ENCODE measurements around the gene SYCN. TPM values are rescaled to one million over a fixed set of nuclear protein-coding genes. Genes with fewer than 3 reads are reported as not detected.
A peak's percentile ranks its signal among the peaks of the same experiment; 100 is the strongest.

The SYCN gene
- total RNA-seq, 1 donor from 2014 or later: not detected

DNA sequence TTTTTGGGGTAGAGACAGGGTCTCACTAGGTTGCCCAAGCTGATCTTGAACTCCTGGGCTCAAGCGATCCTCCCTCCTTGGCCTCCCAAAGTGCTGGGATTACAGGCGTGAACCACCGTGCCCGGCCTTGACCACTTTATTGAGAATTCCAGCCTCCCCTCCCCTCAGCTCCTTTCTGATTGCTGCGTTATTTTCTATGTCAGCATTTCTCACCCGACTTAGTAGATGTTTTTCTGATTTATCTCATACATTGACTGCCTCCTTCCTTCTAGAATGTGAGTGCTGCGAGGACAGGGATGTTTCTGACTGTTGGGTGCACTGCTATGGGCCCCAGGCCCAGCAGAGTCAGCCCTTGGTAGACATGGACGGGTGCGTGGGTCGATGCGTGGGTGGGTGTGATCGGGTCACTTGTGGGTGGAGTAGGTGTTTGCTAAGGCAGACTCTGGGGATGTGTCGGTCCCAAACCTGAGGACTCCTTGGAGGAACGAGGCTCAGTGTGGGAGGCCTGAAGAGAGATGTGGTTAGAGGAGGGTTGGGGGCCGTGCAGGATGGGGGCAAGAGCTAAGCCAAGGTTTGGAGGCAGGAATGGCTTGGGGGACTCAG is 41.5 kb downstream of the SYCN start:
- intact Hi-C loops (cut with DNase I): no loop called here
- no peak for DNase-seq
- ATAC-seq (ENCODE audit: poor library complexity): no peak

DNA sequence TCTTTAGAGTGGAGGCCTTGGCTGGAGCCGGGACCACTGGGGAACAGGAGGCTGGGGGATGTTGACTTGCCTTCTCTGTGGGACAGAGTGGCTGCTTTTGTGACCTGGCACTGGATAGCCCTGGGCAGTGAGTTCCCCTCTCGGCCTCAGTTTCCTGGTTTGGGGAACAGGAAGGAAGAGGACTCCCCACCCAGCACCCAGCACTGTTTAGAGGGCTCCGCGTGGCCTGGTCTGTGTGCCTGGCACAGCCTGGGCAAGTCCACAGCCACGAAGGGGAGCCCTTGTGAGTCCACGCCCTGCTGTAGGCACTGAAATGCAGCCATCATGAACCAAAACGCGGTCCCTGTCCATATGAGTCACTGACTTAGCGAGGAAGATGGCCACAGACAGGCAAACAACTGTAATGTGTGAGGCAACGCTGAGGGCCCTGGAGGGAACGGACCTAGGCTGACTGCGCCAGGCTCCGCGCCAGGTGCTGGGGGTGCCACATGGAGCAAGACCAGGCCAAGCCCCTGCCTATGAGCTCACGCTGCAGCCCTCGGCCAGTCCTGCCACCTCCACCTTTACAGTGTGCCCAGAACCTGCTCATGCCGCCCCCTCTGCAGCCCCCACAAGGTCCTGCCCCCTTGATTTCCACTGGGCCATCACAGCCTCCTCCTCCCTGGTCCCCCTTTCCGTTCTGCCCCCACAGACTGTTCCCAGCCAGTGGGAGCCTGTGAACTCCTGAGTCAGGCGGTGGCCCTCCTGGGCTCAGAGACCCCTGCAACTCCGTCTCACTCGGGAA is 43.0 kb downstream of the SYCN start:
- intact Hi-C loops (cut with DNase I): no loop called here
- DNase-seq: no peak
- no peak for ATAC-seq (ENCODE audit: poor library complexity)

DNA sequence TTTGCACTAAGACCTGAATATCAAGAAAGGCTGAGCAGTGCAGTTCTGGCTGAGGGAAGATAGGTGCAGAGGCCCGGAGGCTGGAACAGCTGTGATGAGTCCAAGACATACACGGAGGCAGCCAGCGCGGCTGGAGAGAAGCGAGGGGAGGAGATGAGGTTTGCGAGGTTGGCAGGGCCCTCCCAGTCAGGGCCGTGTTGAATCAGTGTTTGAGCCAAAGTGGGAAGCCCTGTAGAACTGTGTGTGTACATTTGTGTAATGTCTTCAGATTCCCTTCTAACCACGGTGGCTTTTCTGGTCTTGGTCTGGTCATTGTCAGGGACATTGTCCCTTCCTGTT is 43.6 kb downstream of the SYCN start:
- peak; percentile 72 for DNase-seq
- ATAC-seq (ENCODE audit: poor library complexity): peak; percentile 46
- intact Hi-C loops (cut with DNase I): no loop called here

- DNase-seq: no peak
- ATAC-seq (ENCODE audit: poor library complexity): no peak
- intact Hi-C loops (cut with DNase I): no loop called here
Measured at GRCh38 chr19:39158646-39159260, 45.3 kb downstream of the SYCN start.

DNA sequence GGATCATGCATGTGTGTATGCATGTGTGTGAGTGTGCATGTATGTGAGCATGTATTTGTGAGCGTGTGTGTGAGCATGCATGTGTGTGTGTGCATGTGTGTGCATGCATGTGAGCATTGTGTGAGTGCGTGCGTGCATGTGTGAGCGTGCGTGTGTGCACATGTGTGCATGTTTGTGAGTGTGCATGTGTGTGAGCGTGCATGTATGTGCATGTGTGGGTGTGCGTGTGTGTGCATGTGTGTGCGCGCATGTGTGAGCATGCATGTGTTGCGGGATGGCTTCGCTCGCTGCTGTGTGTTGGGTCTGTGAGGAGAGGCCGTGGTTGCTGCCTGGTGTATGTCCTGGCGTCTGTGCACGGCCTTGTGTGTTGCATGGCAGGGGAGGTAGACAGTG is 46.1 kb downstream of the SYCN start:
- DNase-seq: no peak
- no peak for ATAC-seq (ENCODE audit: poor library complexity)
- intact Hi-C loops (cut with DNase I): no loop called here

DNA sequence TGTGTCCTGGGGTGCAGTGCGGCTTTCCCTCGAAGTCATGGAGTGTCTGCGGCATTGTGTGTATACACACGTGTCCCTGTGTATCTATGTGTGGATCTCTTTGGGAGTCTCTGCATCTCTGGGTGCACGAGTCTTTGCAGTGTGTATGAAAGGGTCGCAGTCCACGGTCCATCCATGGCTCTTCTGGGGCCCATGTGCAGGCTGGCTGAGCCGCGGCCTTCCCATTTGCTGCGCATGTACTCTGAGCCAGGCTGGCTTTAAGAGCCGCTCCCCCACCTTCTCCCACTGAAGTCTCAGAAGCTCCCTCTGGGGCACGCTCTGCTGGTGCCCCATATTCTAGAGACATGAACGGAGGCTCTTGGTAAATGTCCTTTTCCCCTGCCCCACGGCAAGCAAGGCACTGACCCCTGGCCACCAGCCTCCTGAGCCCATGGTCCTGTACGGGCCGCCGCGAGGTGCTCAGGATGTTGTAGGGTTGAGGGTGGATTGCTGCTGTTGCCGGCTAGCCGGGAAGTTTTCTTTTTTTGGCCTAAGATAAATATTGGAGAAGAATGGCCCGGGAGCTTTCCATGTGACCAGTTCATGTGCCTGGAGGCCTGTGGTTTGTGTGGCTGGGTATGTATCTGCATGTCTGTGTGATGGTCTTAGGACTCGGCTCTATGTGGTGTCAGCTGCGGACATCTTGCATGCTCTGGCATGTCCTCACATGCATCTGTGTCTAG is 46.6 kb downstream of the SYCN start:
- DNase-seq (no peak), ATAC-seq (ENCODE audit: poor library complexity) (no peak)
- intact Hi-C loops (cut with DNase I): no loop called here

DNA sequence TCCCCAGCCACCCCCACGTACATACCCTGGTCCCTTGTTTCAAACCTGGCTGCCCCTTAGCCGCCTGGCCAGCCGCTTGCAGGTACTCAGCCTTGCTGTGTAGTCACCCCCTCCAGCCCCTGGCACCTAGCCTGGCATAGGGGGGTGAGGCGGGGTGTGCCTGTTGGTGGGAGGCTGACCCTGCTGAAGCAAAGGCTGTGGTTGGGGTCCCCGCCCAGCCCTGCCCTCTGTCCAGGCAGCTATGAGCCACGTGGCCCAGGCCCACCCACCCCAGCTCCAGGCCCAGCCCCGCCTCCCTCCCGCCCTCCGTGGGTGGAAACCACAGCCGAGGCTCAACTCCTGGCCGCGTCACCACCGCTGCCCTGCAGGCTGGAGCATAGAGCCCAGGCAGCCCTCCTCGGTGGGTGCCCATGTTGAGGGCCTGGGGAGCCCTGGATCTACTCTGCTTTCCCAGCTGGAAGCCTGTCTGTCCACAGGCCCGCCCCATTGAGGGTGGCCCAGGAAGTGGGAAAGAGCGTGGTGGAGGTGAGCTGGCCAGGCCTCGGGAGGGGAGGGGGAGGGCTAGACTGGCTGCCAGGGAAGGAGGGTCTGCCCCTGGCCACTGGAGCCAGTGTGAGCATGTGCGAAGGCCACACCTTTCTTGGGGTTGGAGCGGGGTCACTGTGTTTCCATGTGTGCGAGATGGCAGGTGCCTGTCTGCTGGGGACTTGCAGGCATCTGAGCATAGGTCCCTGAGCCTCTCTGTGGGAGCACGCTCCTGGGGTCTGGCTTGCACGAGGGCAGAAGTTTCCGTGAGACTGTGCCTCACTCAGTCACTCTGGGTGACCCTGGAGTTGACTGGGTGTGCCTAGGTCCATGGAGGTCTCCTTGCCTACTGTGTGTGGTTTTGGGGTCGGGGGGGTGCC is 47.5 kb downstream of the SYCN start:
- ATAC-seq (ENCODE audit: poor library complexity) (peak; percentile 18), DNase-seq (no peak)
- intact Hi-C loops (cut with DNase I): no loop called here

DNA sequence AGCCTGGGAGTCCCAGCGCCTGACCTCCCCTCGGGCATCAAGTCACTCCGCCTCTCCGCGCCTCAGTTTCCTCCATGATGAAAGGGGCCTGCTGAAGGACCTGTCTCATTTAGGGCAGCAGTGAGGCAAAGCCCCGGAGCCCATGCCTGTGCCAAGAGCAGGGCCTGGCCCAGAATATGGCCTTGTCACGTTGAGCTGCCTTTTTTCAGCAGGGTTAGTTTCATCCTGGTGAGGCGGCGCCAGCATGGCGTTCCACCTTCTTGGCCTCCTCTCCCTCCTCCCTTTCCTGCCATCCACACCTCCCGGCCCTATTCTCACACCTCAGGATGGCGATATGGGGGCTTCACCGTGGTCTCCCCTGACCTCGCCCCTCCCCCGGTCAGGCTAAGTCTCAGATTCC is 48.3 kb downstream of the SYCN start:
- DNase-seq (no peak), ATAC-seq (ENCODE audit: poor library complexity) (no peak)
- intact Hi-C loops (cut with DNase I): no loop called here

GRCh38 chr19:39155114-39155700 is 48.9 kb downstream of the SYCN start:
- ATAC-seq (ENCODE audit: poor library complexity): no peak
- DNase-seq: no peak
- intact Hi-C loops (cut with DNase I): no loop called here

- intact Hi-C loops (cut with DNase I): no loop called here
- ATAC-seq (ENCODE audit: poor library complexity) (peak; percentile 31), DNase-seq (no peak)
Measured at GRCh38 chr19:39154629-39155100, 49.4 kb downstream of the SYCN start.

DNA sequence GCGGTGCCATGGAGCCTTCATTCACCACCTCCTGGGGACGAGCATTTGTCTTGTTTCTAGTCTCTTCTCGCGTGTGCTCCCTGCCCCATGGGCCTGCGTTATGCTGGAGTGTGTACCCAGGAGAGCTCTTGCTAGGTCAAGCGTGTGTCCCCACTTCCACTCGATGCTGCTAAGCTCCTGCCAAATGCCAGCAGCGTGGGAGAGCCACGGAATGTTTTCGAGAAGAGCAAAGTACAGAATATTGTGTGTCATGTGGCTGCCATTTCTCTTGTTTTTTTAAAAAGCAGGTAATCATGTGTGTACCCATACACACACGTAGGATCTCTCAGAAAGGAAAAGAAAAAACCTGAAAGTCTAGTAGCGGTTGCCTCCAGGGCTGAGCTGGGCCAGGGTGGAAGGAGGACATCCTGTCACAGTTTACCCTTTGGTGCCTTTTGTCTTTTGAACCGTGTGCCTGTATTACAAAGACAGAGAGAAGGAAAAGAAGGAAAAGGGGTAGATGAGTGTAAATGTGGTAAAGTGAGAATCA is 49.9 kb downstream of the SYCN start:
- DNase-seq: no peak
- ATAC-seq (ENCODE audit: poor library complexity): no peak
- intact Hi-C loops (cut with DNase I): no loop called here

Other genes starting within 250 kb of the SYCN start
- gene FBXO17, start 228.5 kb downstream of the SYCN start, total RNA-seq: 1.7 TPM
- gene FBXO27, start 171.7 kb downstream of the SYCN start, total RNA-seq: 13.0 TPM
- not detected for gene ACP7, start 119.9 kb downstream of the SYCN start, total RNA-seq
- gene PAK4, start 78.5 kb downstream of the SYCN start, total RNA-seq: 14.0 TPM
- not detected for gene NCCRP1, start 7.3 kb downstream of the SYCN start, total RNA-seq
- gene IFNL3, start 40.7 kb upstream of the SYCN start, total RNA-seq: not detected
- not detected for gene IFNL4, start 44.6 kb upstream of the SYCN start, total RNA-seq
- gene IFNL2, start 64.1 kb upstream of the SYCN start, total RNA-seq: not detected
- gene IFNL1, start 92.1 kb upstream of the SYCN start, total RNA-seq: not detected
- gene LRFN1, start 116.6 kb upstream of the SYCN start, total RNA-seq: 0.40 TPM
- gene GMFG, start 131.8 kb upstream of the SYCN start, total RNA-seq: 17.1 TPM
- 43.1 TPM for gene SAMD4B, start 138.2 kb upstream of the SYCN start, total RNA-seq
- gene PAF1, start 186.8 kb upstream of the SYCN start, total RNA-seq: 32.0 TPM
- 22.1 TPM for gene MED29, start 187.1 kb upstream of the SYCN start, total RNA-seq
- gene ZFP36, start 202.6 kb upstream of the SYCN start, total RNA-seq: 44.9 TPM
- gene PLEKHG2, start 208.4 kb upstream of the SYCN start, total RNA-seq: 9.0 TPM
- 1,176 TPM for gene RPS16, start 231.7 kb upstream of the SYCN start, total RNA-seq
- gene SUPT5H, start 241.3 kb upstream of the SYCN start, total RNA-seq: 82.6 TPM

All from Right ventricle myocardium superior (tissue), 1 donor.